ENCODE data around the gene FNIP2.

DNA sequence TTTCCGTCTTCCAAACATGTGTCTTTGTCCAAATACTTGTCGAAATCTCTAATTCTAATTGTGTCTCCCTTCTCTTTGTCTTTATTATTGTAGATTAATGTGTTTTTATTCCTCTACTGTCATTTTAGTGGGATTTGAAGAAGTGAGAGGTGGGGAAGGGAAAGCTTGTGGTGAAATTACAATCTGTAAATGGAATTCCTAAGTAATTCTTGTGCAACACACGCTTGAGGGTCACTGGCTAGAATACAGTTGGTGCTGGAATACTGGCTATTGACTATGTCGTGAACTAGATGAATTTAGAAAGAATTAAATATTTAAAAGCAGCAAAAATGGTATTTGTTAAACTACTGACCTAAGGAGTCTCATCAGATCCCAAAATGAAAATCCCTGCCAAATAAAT, 10.7 kb upstream of the FNIP2 start:
- TF ChIP-seq JUND (IDR thresholded peaks at IDR 0.05; ENCODE audit: borderline replicate concordance, low read depth, low read length) = no peak
- TF ChIP-seq JUND (tag; IDR thresholded peaks at IDR 0.05; ENCODE audit: borderline replicate concordance, low read depth, low read length) = no peak
- TF ChIP-seq EP300 (IDR thresholded peaks at IDR 0.05; ENCODE audit: low read length) = no peak
- TF ChIP-seq, protein P1, sequence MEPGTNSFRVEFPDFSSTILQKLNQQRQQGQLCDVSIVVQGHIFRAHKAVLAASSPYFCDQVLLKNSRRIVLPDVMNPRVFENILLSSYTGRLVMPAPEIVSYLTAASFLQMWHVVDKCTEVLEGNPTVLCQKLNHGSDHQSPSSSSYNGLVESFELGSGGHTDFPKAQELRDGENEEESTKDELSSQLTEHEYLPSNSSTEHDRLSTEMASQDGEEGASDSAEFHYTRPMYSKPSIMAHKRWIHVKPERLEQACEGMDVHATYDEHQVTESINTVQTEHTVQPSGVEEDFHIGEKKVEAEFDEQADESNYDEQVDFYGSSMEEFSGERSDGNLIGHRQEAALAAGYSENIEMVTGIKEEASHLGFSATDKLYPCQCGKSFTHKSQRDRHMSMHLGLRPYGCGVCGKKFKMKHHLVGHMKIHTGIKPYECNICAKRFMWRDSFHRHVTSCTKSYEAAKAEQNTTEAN (CRISPR knock-in tag; IDR thresholded peaks at IDR 0.05) = no peak
- TF ChIP-seq, protein P2, sequence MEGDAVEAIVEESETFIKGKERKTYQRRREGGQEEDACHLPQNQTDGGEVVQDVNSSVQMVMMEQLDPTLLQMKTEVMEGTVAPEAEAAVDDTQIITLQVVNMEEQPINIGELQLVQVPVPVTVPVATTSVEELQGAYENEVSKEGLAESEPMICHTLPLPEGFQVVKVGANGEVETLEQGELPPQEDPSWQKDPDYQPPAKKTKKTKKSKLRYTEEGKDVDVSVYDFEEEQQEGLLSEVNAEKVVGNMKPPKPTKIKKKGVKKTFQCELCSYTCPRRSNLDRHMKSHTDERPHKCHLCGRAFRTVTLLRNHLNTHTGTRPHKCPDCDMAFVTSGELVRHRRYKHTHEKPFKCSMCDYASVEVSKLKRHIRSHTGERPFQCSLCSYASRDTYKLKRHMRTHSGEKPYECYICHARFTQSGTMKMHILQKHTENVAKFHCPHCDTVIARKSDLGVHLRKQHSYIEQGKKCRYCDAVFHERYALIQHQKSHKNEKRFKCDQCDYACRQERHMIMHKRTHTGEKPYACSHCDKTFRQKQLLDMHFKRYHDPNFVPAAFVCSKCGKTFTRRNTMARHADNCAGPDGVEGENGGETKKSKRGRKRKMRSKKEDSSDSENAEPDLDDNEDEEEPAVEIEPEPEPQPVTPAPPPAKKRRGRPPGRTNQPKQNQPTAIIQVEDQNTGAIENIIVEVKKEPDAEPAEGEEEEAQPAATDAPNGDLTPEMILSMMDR (IDR thresholded peaks at IDR 0.05 in 2 of 3, conservative IDR thresholded peaks at IDR 0.05 in 1 of 3; ENCODE audit: insufficient read depth in 2 of 3, low read depth in 1 of 3, low read length in 3 of 3) = no peak
- TF ChIP-seq, protein P3, sequence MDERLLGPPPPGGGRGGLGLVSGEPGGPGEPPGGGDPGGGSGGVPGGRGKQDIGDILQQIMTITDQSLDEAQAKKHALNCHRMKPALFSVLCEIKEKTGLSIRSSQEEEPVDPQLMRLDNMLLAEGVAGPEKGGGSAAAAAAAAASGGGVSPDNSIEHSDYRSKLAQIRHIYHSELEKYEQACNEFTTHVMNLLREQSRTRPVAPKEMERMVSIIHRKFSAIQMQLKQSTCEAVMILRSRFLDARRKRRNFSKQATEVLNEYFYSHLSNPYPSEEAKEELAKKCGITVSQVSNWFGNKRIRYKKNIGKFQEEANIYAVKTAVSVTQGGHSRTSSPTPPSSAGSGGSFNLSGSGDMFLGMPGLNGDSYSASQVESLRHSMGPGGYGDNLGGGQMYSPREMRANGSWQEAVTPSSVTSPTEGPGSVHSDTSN (CRISPR knock-in tag; IDR thresholded peaks at IDR 0.05; ENCODE audit: low read depth) = no peak
- TF ChIP-seq, protein P3 (tag; conservative IDR thresholded peaks at IDR 0.05; ENCODE audit: low read depth) = no peak
- TF ChIP-seq POLR2A (conservative IDR thresholded peaks at IDR 0.05) = no peak
- no peak for TF ChIP-seq ZBTB17 (CRISPR knock-in tag; IDR thresholded peaks at IDR 0.05)
- TF ChIP-seq GABPB1 (CRISPR knock-in tag; IDR thresholded peaks at IDR 0.05) = no peak
- TF ChIP-seq SNRNP70 (optimal IDR thresholded peaks at IDR 0.05; ENCODE audit: low read depth, low read length) = no peak
- no peak for TF ChIP-seq ZNF561 (CRISPR knock-in tag; conservative IDR thresholded peaks at IDR 0.05)
- TF ChIP-seq ZC3H11A (IDR thresholded peaks at IDR 0.05; ENCODE audit: low read depth, low read length) = no peak

All from K562 (cell line).